HepG2 (cell line): ENCODE data around the gene PPM1H. TPM values are rescaled to one million over a fixed set of nuclear protein-coding genes. Genes with fewer than 3 reads are reported as not detected.

ENCODE experiments used
- ATAC-seq: fragments of 200-7000 bp; cut with Tn5 transposase; 3 replicates; pipeline ENCODE4 v1.9.1; 2020; ENCODE audit warnings: mild to moderate bottlenecking, moderate library complexity
- BruUV-seq: library from RNA; stranded (reverse); fragments of 400-500 nt; replicated peaks from 2 replicates; lab custom pipeline; 2021; lab: Mats Ljungman, UMichigan
- CTCF ChIA-PET: fragments of 300-600 bp; formaldehyde crosslinking; extraction: SDS; loops from one replicate; lab custom pipeline; 2021; ENCODE audit warnings: low total read pairs, inconsistent platforms, low intra/inter-chr PET ratio; lab: Yijun Ruan, JAX
- POLR2A ChIA-PET: fragments of 350-600 bp; sonication (Branson Sonifier 250); formaldehyde crosslinking; loops from one replicate; lab custom pipeline; 2020; ENCODE audit warnings: antibody characterized with exemption, inconsistent platforms; lab: Yijun Ruan, JAX
- DNase-seq: peaks from one replicate; pipeline ENCODE4 v3.0.0-alpha.2; 2015; ENCODE audit warnings: low spot score
- FAIRE-seq: peaks from 3 replicates; lab custom pipeline; 2011; peaks lifted over from hg19 to GRCh38; lab: Jason Lieb, UNC
- H2AFZ ChIP-seq: one replicate; pipeline ENCODE4 v1.6.1; 2011; ENCODE audit warnings: low read length, inconsistent platforms
- H3K27ac ChIP-seq: fragments of 300-600 bp; 3 replicates; pipeline ENCODE4 v1.8.0; 2011; ENCODE audit warnings: mixed run types, mild to moderate bottlenecking, mixed read lengths, low read length, inconsistent platforms; ENCODE audit not compliant: insufficient read depth; ENCODE audit errors: extremely low read length
- H3K27me3 ChIP-seq, 2 experiments: fragments of 200-600 bp in 1 of 2; 2 replicates in 1 of 2; 3 replicates in 1 of 2; pipeline versions ENCODE4 v1.6.0 to v1.8.0; 2011; ENCODE audit warnings: low read length in 2 of 2, mild to moderate bottlenecking in 2 of 2, moderate library complexity in 2 of 2, inconsistent platforms in 1 of 2; ENCODE audit not compliant: insufficient read depth in 2 of 2, control insufficient read depth in 1 of 2
- H3K36me3 ChIP-seq, 2 experiments: fragments of 200-600 bp in 1 of 2; replicated peaks in 1 of 2; 2 replicates in 1 of 2; 3 replicates in 1 of 2; pipeline versions ENCODE4 v1.5.1 to v1.8.0; 2011; ENCODE audit warnings: low read length in 2 of 2, inconsistent platforms in 1 of 2; ENCODE audit not compliant: insufficient read depth in 2 of 2, control insufficient read depth in 1 of 2
- H3K4me1 ChIP-seq: 2 replicates; pipeline ENCODE4 v1.5.1; 2012; ENCODE audit warnings: low read length, inconsistent platforms; ENCODE audit not compliant: insufficient read depth
- H3K4me2 ChIP-seq: 2 replicates; pipeline ENCODE4 v1.6.0; 2011; ENCODE audit warnings: low read depth, low read length, inconsistent platforms
- H3K4me3 ChIP-seq, 3 experiments: fragments of 200-600 bp in 1 of 3; sonication (generic), shearing (Covaris generic) in 1 of 3; replicated peaks in 1 of 3; 2 replicates each; pipeline ENCODE4 v1.5.1; 2011 to 2016; ENCODE audit warnings: low read length in 3 of 3, inconsistent platforms in 2 of 3, low read depth in 2 of 3, mild to moderate bottlenecking in 2 of 3, control low read depth in 1 of 3, mixed read lengths in 1 of 3; ENCODE audit not compliant: insufficient read depth in 1 of 3
- H3K79me2 ChIP-seq: one replicate; pipeline ENCODE4 v1.6.1; 2011; ENCODE audit warnings: low read length, inconsistent platforms; ENCODE audit not compliant: insufficient read depth
- H3K9ac ChIP-seq: 2 replicates; pipeline ENCODE4 v1.6.0; 2011; ENCODE audit warnings: mild to moderate bottlenecking, low read depth, low read length, inconsistent platforms; ENCODE audit not compliant: insufficient read depth
- H3K9me3 ChIP-seq: 2 replicates; pipeline ENCODE4 v1.5.1; 2012; ENCODE audit warnings: mild to moderate bottlenecking, low read length
- H4K20me1 ChIP-seq: 2 replicates; pipeline ENCODE4 v1.6.0; 2011; ENCODE audit warnings: inconsistent platforms, mild to moderate bottlenecking, low read length, moderate library complexity; ENCODE audit not compliant: insufficient read depth
- CEBPB ChIP-seq: IDR thresholded peaks from 2 replicates; pipeline ENCODE4 v1.6.1; 2011; ENCODE audit warnings: low read depth, low read length, improper control_type of control experiment, borderline replicate concordance
- CEBPG ChIP-seq: IDR thresholded peaks from 2 replicates; pipeline ENCODE4 v1.6.1; 2016
- DNMT1 ChIP-seq: sonication (generic); formaldehyde crosslinking; IDR thresholded peaks from 2 replicates; pipeline ENCODE4 v1.5.1; 2020; ENCODE audit warnings: mild to moderate bottlenecking, missing genetic modification reagents
- HNF4A ChIP-seq: sonication (generic); formaldehyde crosslinking; IDR thresholded peaks from 2 replicates; pipeline ENCODE4 v1.4.0; 2020; ENCODE audit warnings: missing genetic modification reagents
- PHB2 ChIP-seq: fragments of 450-650 bp; IDR thresholded peaks from 2 replicates; pipeline ENCODE4 v1.6.1; 2018; ENCODE audit not compliant: partially characterized antibody
- SAP130 ChIP-seq: IDR thresholded peaks from 2 replicates; pipeline ENCODE4 v1.6.1; 2016; ENCODE audit warnings: low read depth
- SKI ChIP-seq: fragments of 450-650 bp; IDR thresholded peaks from one replicate; pipeline ENCODE4 v1.6.1; 2018; ENCODE audit warnings: mild to moderate bottlenecking; ENCODE audit not compliant: partially characterized antibody
- ZBTB7B ChIP-seq: sonication (generic); formaldehyde crosslinking; IDR thresholded peaks from 2 replicates; pipeline ENCODE4 v1.4.0; 2020; ENCODE audit warnings: missing genetic modification reagents
- ZFX ChIP-seq: sonication (generic); formaldehyde crosslinking; IDR thresholded peaks from 2 replicates; pipeline ENCODE4 v1.4.0; 2020; ENCODE audit warnings: mild to moderate bottlenecking, low read depth, missing genetic modification reagents, moderate library complexity
- ZNF652 ChIP-seq: IDR thresholded peaks from 2 replicates; pipeline ENCODE4 v1.6.1; 2016; ENCODE audit warnings: low read depth, borderline replicate concordance
- WGBS: methylation state at CpG from one replicate; pipeline ENCODE4 v1.1.6; 2017; ENCODE audit warnings: low lambda C conversion rate; 5-methylcytosine and 5-hydroxymethylcytosine counted together
- in situ Hi-C: cut with HindIII; loops from 2 replicates; pipeline ENCODE4 v1.10.0; 2017; ENCODE audit warnings: low pct_unique_long_range_greater_than_20kb; ENCODE audit not compliant: extremely low pct_ligation_motif_present
- intact Hi-C: fragments of 100-400 bp; cut with micrococcal nuclease; formaldehyde crosslinking; loops from one replicate; pipeline ENCODE4 v1.10.0; 2022; ENCODE audit not compliant: unreplicated experiment
- polyA plus RNA-seq, 8 experiments: library from polyadenylated mRNA; depleted of rRNA in 3 of 8; stranded (reverse) in 7 of 8; unstranded in 1 of 8; fragments of >200 nt; fragmentation: Illumina TruSeq in 4 of 8; extraction: Trizol in 4 of 8; gene quantifications; 2 replicates each; pipeline versions ENCODE4 v1.2.1 to v1.2.3, GENCODE V29; 2011 to 2016; ENCODE audit warnings: low read depth in 4 of 8, missing spikeins in 1 of 8, mixed read lengths in 1 of 8; ENCODE audit not compliant: insufficient read depth in 1 of 8
- total RNA-seq, 5 experiments: library from RNA; depleted of rRNA; stranded (reverse); fragments of >200 nt; fragmentation: Illumina TruSeq; extraction: Trizol; gene quantifications; 2 replicates each; pipeline ENCODE4 v1.2.3, GENCODE V29; 2016; ENCODE audit warnings: low read depth in 1 of 5
- TF ChIP-seq, protein P1 (sequence below): sonication (generic); formaldehyde crosslinking; conservative IDR thresholded peaks from 2 replicates; pipeline ENCODE4 v1.4.0; 2020; ENCODE audit warnings: mild to moderate bottlenecking, missing genetic modification reagents, moderate library complexity

The PPM1H gene
- total and polyA plus RNA-seq, 2 of the 13 experiments (the other 11 are each of a cell fraction or from before 2014, with no cell fraction given) = 29.1 to 38.1 TPM

DNA sequence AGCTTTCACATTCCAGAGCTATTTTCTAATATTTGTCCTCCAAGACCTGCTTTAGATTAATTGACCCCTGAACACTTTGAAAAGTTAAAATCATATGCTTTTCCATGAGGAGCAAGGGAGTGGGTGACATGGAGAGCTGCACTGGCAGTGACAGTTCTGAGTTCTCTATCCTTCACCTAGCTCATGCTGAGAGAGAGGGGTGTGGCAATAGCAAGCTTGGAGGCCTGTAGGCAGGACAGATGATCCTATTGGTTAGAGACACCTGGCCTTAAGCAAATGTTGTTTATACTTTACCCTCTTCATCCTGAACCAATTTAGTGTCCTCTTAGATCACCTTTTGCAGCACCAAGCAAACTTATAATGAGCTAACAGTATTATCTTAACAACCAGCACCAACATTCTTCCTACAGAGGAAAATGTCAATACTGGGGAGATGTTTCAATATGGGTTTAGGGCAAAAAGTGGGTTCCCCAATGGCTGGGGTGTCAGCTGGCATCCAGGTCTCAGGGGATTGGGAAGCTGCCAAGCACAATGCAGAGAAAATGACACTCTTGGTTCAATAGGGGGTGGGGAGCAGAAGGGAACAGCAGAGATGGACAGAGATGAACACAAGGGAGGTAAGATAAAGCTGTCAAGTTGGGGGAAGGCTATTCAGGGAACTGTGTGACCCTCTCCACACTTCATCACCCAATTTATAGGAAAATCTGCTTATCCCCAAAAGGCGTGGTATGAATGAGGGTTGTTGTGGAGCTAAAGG, 37.0 kb upstream of the PPM1H start:
- no peak overlapping the region for H3K27ac ChIP-seq
- H3K4me3 ChIP-seq = no peak overlapping the region
- ATAC-seq = peak; percentile 48
- no peaks in the 10 kb centered on the region for H3K9me3 ChIP-seq
- in situ Hi-C loops (no loop called here), intact Hi-C loops (no loop called here)
- no peaks in the 10 kb centered on the region for H3K36me3 ChIP-seq
- FAIRE-seq = peak; percentile 8
- peaks cover 56% of the 10 kb centered on the region for H3K4me1 ChIP-seq
- POLR2A ChIA-PET = no interaction called here
- H4K20me1 ChIP-seq = no peaks in the 10 kb centered on the region
- H3K27me3 ChIP-seq = no peaks in the 10 kb centered on the region
- CTCF ChIA-PET = no interaction called here
- TF ChIP-seq CEBPG (CRISPR knock-in tag) (peak; percentile 23; the same call in 1 of the 2 replicates), CEBPB (peak; percentile 14; the same call in 1 of the 2 replicates), ZFX (CRISPR knock-in tag) (0 out of 2 replicates have a peak, but pooled peaks have one; percentile 18), DNMT1 (CRISPR knock-in tag) (no peak), SAP130 (0 out of 2 replicates have a peak, but pooled peaks have one; percentile 31), ZNF652 (CRISPR knock-in tag) (no peak)
- BruUV-seq = no TSS peak
- H3K4me2 ChIP-seq = peak overlapping the region; percentile 21; the same call in 1 of the 2 replicates
- H3K9ac ChIP-seq = no peak overlapping the region
- no peak for DNase-seq
- H2AFZ ChIP-seq = no peak overlapping the region
- 71% methylated on average over 1 of the region's 1 CpG for WGBS
- no peaks in the 10 kb centered on the region for H3K79me2 ChIP-seq

DNA sequence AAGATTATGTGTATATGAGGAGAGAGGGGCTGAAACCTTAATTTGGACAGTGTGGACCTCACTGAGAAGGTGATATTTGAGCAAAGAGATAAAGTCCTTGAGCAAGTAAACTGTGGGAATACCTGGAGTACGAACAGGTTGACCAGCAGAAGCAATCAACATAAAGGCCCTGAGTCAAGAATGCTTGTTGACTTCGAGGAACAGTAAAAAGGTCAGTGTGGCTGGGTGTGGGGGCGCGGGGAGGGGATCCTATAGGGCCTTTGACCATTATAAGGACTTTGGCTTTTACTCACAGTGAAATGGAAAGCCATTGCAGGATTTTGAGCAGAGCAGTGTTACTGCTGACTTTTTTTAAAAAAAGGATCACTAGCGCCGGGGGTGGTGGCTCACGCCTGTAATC, 34.7 kb upstream of the PPM1H start:
- no TSS peak for BruUV-seq
- intact Hi-C loops (no loop called here), in situ Hi-C loops (no loop called here)
- Histone ChIP-seq H3K4me3 (no peak overlapping the region), H3K9me3 (no peaks in the 10 kb centered on the region), H3K27me3 (no peaks in the 10 kb centered on the region), H2AFZ (no peak overlapping the region), H3K4me2 (0 out of 2 replicates have a peak overlapping the region, but pooled peaks have one; percentile 16), H3K9ac (no peak overlapping the region), H3K79me2 (no peaks in the 10 kb centered on the region), H3K27ac (no peak overlapping the region), H4K20me1 (no peaks in the 10 kb centered on the region), H3K36me3 (no peaks in the 10 kb centered on the region), H3K4me1 (peaks cover 79% of the 10 kb centered on the region)
- ATAC-seq = no peak
- FAIRE-seq = peak; percentile 32
- WGBS = 26% methylated on average over 7 of the region's 7 CpGs
- CTCF ChIA-PET = no interaction called here
- no peak for DNase-seq
- POLR2A ChIA-PET = no interaction called here
- TF ChIP-seq, protein P1, sequence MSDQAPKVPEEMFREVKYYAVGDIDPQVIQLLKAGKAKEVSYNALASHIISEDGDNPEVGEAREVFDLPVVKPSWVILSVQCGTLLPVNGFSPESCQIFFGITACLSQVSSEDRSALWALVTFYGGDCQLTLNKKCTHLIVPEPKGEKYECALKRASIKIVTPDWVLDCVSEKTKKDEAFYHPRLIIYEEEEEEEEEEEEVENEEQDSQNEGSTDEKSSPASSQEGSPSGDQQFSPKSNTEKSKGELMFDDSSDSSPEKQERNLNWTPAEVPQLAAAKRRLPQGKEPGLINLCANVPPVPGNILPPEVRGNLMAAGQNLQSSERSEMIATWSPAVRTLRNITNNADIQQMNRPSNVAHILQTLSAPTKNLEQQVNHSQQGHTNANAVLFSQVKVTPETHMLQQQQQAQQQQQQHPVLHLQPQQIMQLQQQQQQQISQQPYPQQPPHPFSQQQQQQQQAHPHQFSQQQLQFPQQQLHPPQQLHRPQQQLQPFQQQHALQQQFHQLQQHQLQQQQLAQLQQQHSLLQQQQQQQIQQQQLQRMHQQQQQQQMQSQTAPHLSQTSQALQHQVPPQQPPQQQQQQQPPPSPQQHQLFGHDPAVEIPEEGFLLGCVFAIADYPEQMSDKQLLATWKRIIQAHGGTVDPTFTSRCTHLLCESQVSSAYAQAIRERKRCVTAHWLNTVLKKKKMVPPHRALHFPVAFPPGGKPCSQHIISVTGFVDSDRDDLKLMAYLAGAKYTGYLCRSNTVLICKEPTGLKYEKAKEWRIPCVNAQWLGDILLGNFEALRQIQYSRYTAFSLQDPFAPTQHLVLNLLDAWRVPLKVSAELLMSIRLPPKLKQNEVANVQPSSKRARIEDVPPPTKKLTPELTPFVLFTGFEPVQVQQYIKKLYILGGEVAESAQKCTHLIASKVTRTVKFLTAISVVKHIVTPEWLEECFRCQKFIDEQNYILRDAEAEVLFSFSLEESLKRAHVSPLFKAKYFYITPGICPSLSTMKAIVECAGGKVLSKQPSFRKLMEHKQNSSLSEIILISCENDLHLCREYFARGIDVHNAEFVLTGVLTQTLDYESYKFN (CRISPR knock-in tag) = peak; percentile 40
- no peak for TF ChIP-seq PHB2
- peak; percentile 41 for TF ChIP-seq HNF4A (CRISPR knock-in tag)
- TF ChIP-seq SKI = no peak
- no peak for TF ChIP-seq ZBTB7B
